ENCODE measurements around the gene MGAT4C.

GRCh38 chr12:86188226-86188625 is 68.0 kb downstream of the MGAT4C start:
- no peak for TF ChIP-seq POLR2A (IDR thresholded peaks at IDR 0.05; ENCODE audit: low read length)
- TF ChIP-seq GATA1 (IDR thresholded peaks at IDR 0.05; ENCODE audit: low read depth, low read length): no peak

Measured in erythroblast (primary cell).